Duodenal mucosa (tissue), 2 donors: Measurements from ENCODE around the gene KIF1A.
"Not testable (repeated sequence)": the region's sequence is repeated elsewhere in the genome, so short reads cannot be mapped to it uniquely, and the experiment has no call there.

Experiments
- H3K27ac ChIP-seq: one replicate; pipeline ENCODE4 v1.7.0; 2013; ENCODE audit warnings: low read depth, low read length
- H3K27me3 ChIP-seq, 2 donors: one replicate each; pipeline ENCODE4 v1.7.0; 2013; ENCODE audit warnings: low read length in 2 of 2, control low read depth in 1 of 2; ENCODE audit not compliant: insufficient read depth in 2 of 2, control insufficient read depth in 1 of 2
- H3K36me3 ChIP-seq, 2 donors: one replicate each; pipeline ENCODE4 v1.7.0; 2013; ENCODE audit warnings: low read length in 2 of 2, control low read depth in 1 of 2; ENCODE audit not compliant: insufficient read depth in 2 of 2, control insufficient read depth in 1 of 2
- H3K4me1 ChIP-seq, 2 donors: one replicate each; pipeline ENCODE4 v1.7.0; 2013; ENCODE audit warnings: low read length in 2 of 2, control low read depth in 1 of 2; ENCODE audit not compliant: insufficient read depth in 2 of 2, control insufficient read depth in 1 of 2
- H3K4me3 ChIP-seq, 2 donors: one replicate each; pipeline ENCODE4 v1.7.0; 2013; ENCODE audit warnings: low read length in 2 of 2, low read depth in 1 of 2
- H3K9ac ChIP-seq, 2 donors: one replicate each; pipeline ENCODE4 v1.7.0; 2013; ENCODE audit warnings: low read length in 2 of 2, low read depth in 1 of 2
- H3K9me3 ChIP-seq, 2 donors: one replicate each; pipeline ENCODE4 v1.7.0; 2013; ENCODE audit warnings: low read length in 2 of 2, control low read depth in 1 of 2; ENCODE audit not compliant: control insufficient read depth in 1 of 2

KIF1A gene

GRCh38 chr2:240785424-240786335 lies 34.3 kb downstream of the KIF1A start:
- Histone ChIP-seq H3K9me3 (no peaks in the 10 kb centered on the region), H3K36me3 (no peaks in the 10 kb centered on the region), H3K4me1 (no peaks in the 10 kb centered on the region), H3K27me3 (no peaks in the 10 kb centered on the region), H3K9ac (no peak overlapping the region), H3K4me3 (no peak overlapping the region), H3K27ac (no peak overlapping the region)

GRCh38 chr2:240784629-240785423 lies 35.2 kb downstream of the KIF1A start:
- H3K4me3 ChIP-seq = no peak overlapping the region
- H3K9ac ChIP-seq = no peak overlapping the region
- H3K9me3 ChIP-seq = no peaks in the 10 kb centered on the region
- no peaks in the 10 kb centered on the region for H3K4me1 ChIP-seq
- H3K27ac ChIP-seq = no peak overlapping the region
- no peaks in the 10 kb centered on the region for H3K27me3 ChIP-seq
- H3K36me3 ChIP-seq = no peaks in the 10 kb centered on the region

GRCh38 chr2:240783819-240784621 lies 36.0 kb downstream of the KIF1A start:
- Histone ChIP-seq H3K27me3 (no peaks in the 10 kb centered on the region), H3K9ac (no peak overlapping the region), H3K4me3 (no peak overlapping the region), H3K4me1 (no peaks in the 10 kb centered on the region), H3K27ac (no peak overlapping the region), H3K36me3 (no peaks in the 10 kb centered on the region), H3K9me3 (no peaks in the 10 kb centered on the region)

- Histone ChIP-seq H3K36me3 (no peaks in the 10 kb centered on the region), H3K9me3 (no peaks in the 10 kb centered on the region), H3K27me3 (no peaks in the 10 kb centered on the region), H3K4me1 (no peaks in the 10 kb centered on the region), H3K9ac (no peak overlapping the region), H3K27ac (no peak overlapping the region), H3K4me3 (no peak overlapping the region)
These were observed 36.9 kb downstream of the KIF1A start for GRCh38 chr2:240782886-240783818.

- no peaks in the 10 kb centered on the region for H3K4me1 ChIP-seq
- H3K9ac ChIP-seq = no peak overlapping the region
- no peaks in the 10 kb centered on the region for H3K36me3 ChIP-seq
- H3K27ac ChIP-seq = no peak overlapping the region
- H3K4me3 ChIP-seq = no peak overlapping the region
- no peaks in the 10 kb centered on the region for H3K9me3 ChIP-seq
- no peaks in the 10 kb centered on the region for H3K27me3 ChIP-seq
These were observed 37.7 kb downstream of the KIF1A start for GRCh38 chr2:240782221-240782885.

GRCh38 chr2:240781471-240782220 lies 38.4 kb downstream of the KIF1A start:
- no peaks in the 10 kb centered on the region for H3K27me3 ChIP-seq

GRCh38 chr2:240780023-240780700 lies 39.9 kb downstream of the KIF1A start:
- no peak overlapping the region for H3K9ac ChIP-seq
- H3K27me3 ChIP-seq = no peaks in the 10 kb centered on the region
- H3K4me3 ChIP-seq = no peak overlapping the region
- no peaks in the 10 kb centered on the region for H3K36me3 ChIP-seq
- H3K27ac ChIP-seq = no peak overlapping the region
- no peaks in the 10 kb centered on the region for H3K4me1 ChIP-seq
- no peaks in the 10 kb centered on the region for H3K9me3 ChIP-seq

More at GRCh38 chr2:240781471-240782220, 38.4 kb downstream of the KIF1A start:
- H3K27ac ChIP-seq = no peak overlapping the region
- H3K36me3 ChIP-seq = no peaks in the 10 kb centered on the region
- H3K4me3 ChIP-seq = no peak overlapping the region
- no peaks in the 10 kb centered on the region for H3K9me3 ChIP-seq
- no peak overlapping the region for H3K9ac ChIP-seq
- no peaks in the 10 kb centered on the region for H3K4me1 ChIP-seq

- H3K36me3 ChIP-seq, H3K27me3 ChIP-seq, H3K27ac ChIP-seq, H3K4me3 ChIP-seq, H3K9ac ChIP-seq, H3K4me1 ChIP-seq, H3K9me3 ChIP-seq: not testable (repeated sequence)
These were observed 40.7 kb downstream of the KIF1A start for GRCh38 chr2:240779250-240779832.
